Measurements from ENCODE around the gene EPM2A. TPM values are rescaled to one million over a fixed set of nuclear protein-coding genes. Genes with fewer than 3 reads are reported as not detected.
"Not testable (repeated sequence)": the region's sequence is repeated elsewhere in the genome, so short reads cannot be mapped to it uniquely, and the experiment has no call there.

Gene EPM2A
- total and polyA plus RNA-seq, 2 experiments from 2014 or later: 3.7 to 17.8 TPM

- TF ChIP-seq ZNF462 (CRISPR knock-in tag; IDR thresholded peaks at IDR 0.05): no peak
Observed at GRCh38 chr6:145699462-145699861, 35.9 kb downstream of the EPM2A start (continued).

- not testable (repeated sequence) for DNase-seq (ENCODE audit: low spot score); H3K4me3 Mint-ChIP-seq; H3K4me1 ChIP-seq (ENCODE audit: insufficient read depth); H3K27me3 ChIP-seq (ENCODE audit: insufficient read depth); H3K27me3 Mint-ChIP-seq (ENCODE audit: insufficient read depth, low read depth, poor library complexity); ATAC-seq; H3K27ac ChIP-seq (ENCODE audit: low read depth); H3K27ac Mint-ChIP-seq; H3K36me3 ChIP-seq (ENCODE audit: insufficient read depth); H3K4me2 ChIP-seq; H3F3A ChIP-seq (replicated peaks; ENCODE audit: low read depth); H3K9me2 ChIP-seq (ENCODE audit: insufficient read depth); H4K20me1 ChIP-seq (replicated peaks; ENCODE audit: insufficient read depth); H3K4me1 Mint-ChIP-seq; H3K79me2 ChIP-seq (replicated peaks; ENCODE audit: insufficient read depth); H3K4me3 ChIP-seq; H2AFZ ChIP-seq
- peaks cover 19% of the 10 kb centered on the region for H3K9me3 Mint-ChIP-seq
- H3K36me3 Mint-ChIP-seq (ENCODE audit: low read depth): peaks cover 17% of the 10 kb centered on the region
Observed at GRCh38 chr6:145697401-145697800, 37.9 kb downstream of the EPM2A start.

GRCh38 chr6:145694083-145694737, 41.1 kb downstream of the EPM2A start:
- ATAC-seq (no peak), DNase-seq (ENCODE audit: low spot score) (no peak)
- no peak overlapping the region for H3K27ac Mint-ChIP-seq
- Histone ChIP-seq H4K20me1 (replicated peaks; ENCODE audit: insufficient read depth) (no peaks in the 10 kb centered on the region), H2AFZ (no peak overlapping the region), H3K4me1 (ENCODE audit: insufficient read depth) (no peaks in the 10 kb centered on the region; the same call in 1 of the 2 replicates), H3K9me2 (ENCODE audit: insufficient read depth) (0 out of 2 replicates have a peak, but pooled peaks cover under 1% of the 10 kb centered on the region), H3K79me2 (replicated peaks; ENCODE audit: insufficient read depth) (no peaks in the 10 kb centered on the region), H3K27me3 (ENCODE audit: insufficient read depth) (no peaks in the 10 kb centered on the region), H3K4me3 (no peak overlapping the region), H3F3A (replicated peaks; ENCODE audit: low read depth) (no peaks in the 10 kb centered on the region), H3K4me2 (no peak overlapping the region), H3K36me3 (ENCODE audit: insufficient read depth) (no peaks in the 10 kb centered on the region), H3K27ac (ENCODE audit: low read depth) (no peak overlapping the region)
- H3K9me3 Mint-ChIP-seq: peaks cover 19% of the 10 kb centered on the region
- peaks cover 11% of the 10 kb centered on the region for H3K4me1 Mint-ChIP-seq
- H3K36me3 Mint-ChIP-seq (ENCODE audit: low read depth): peaks cover 17% of the 10 kb centered on the region
- H3K27me3 Mint-ChIP-seq (ENCODE audit: insufficient read depth, low read depth, poor library complexity): no peaks in the 10 kb centered on the region
- H3K4me3 Mint-ChIP-seq: no peak overlapping the region
- no peak for TF ChIP-seq CREB1 (CRISPR knock-in tag; IDR thresholded peaks at IDR 0.05; ENCODE audit: low read depth)
- TF ChIP-seq EZH2phosphoT487 (IDR thresholded peaks at IDR 0.05; ENCODE audit: unreplicated experiment): no peak
- no peak for TF ChIP-seq JUNB (IDR thresholded peaks at IDR 0.05; ENCODE audit: unreplicated experiment)
- TF ChIP-seq NANOG (IDR thresholded peaks at IDR 0.05; ENCODE audit: borderline replicate concordance): no peak
- TF ChIP-seq EZH2 (IDR thresholded peaks at IDR 0.05; ENCODE audit: low read depth, unreplicated experiment): no peak
